Measurements from ENCODE around the gene MC5R. TPM values are rescaled to one million over a fixed set of nuclear protein-coding genes. Genes with fewer than 3 reads are reported as not detected.

Gene MC5R
- total RNA-seq = under 1 TPM in 1 of 4 donors, not detected in 3; 0.26 TPM

- 6% methylated on average over 28 of the region's 54 CpGs for WGBS
- Histone ChIP-seq H3K27me3 (peaks cover 54% of the 10 kb centered on the region), H3K27ac (no peak within 1 kb of the TSS), H3K4me1 (peaks cover 16% of the 10 kb centered on the region), H3K9me3 (no peaks in the 10 kb centered on the region), H3K36me3 (no peaks in the 10 kb centered on the region), H3K4me3 (peak within 1 kb of the TSS; percentile 49)
- TF ChIP-seq POLR2A (IDR thresholded peaks at IDR 0.05) = no peak
- peak; percentile 59 to 92 for TF ChIP-seq CTCF (IDR thresholded peaks at IDR 0.05)
- TF ChIP-seq EP300 (IDR thresholded peaks at IDR 0.05) = no peak
- DNase-seq (ENCODE audit: low spot score in 2 of 2) = peak in 1 of 2 donors; percentile 70
Observed at GRCh38 chr18:13823707-13824395, at the start of gene MC5R. TSS of gene MC5R (plus strand) at chr18:13824149. CDS start at chr18:13825766, 1,617 bp downstream.

GRCh38 chr18:13775058-13775457 is 48.9 kb upstream of the MC5R start:
- Histone ChIP-seq H3K9me3 (no peaks in the 10 kb centered on the region), H3K4me3 (no peak overlapping the region), H3K27ac (no peak overlapping the region), H3K27me3 (no peaks in the 10 kb centered on the region), H3K4me1 (no peaks in the 10 kb centered on the region), H3K36me3 (no peaks in the 10 kb centered on the region)
- TF ChIP-seq POLR2A (IDR thresholded peaks at IDR 0.05) = no peak
- DNase-seq (ENCODE audit: low spot score in 2 of 2) = no peak
- 49% methylated on average over 3 of the region's 3 CpGs for WGBS

- no peak for TF ChIP-seq POLR2A (IDR thresholded peaks at IDR 0.05)
- no peak for TF ChIP-seq CTCF (IDR thresholded peaks at IDR 0.05)
- TF ChIP-seq POLR2AphosphoS5 (IDR thresholded peaks at IDR 0.05) = no peak
- TF ChIP-seq EP300 (IDR thresholded peaks at IDR 0.05) = no peak
- Histone ChIP-seq H3K36me3 (no peaks in the 10 kb centered on the region), H3K27me3 (peaks cover 1% of the 10 kb centered on the region), H3K4me3 (no peak overlapping the region), H3K27ac (no peak overlapping the region), H3K4me1 (no peaks in the 10 kb centered on the region), H3K9me3 (peaks cover 5% of the 10 kb centered on the region)
- DNase-seq (ENCODE audit: low spot score in 2 of 2) = no peak
- 53% methylated on average over 7 of the region's 7 CpGs for WGBS
Observed at GRCh38 chr18:13791181-13791580, 32.8 kb upstream of the MC5R start.

GRCh38 chr18:13793819-13794218 is 30.1 kb upstream of the MC5R start:
- no peak overlapping the region for H3K27ac ChIP-seq
- TF ChIP-seq EP300 (IDR thresholded peaks at IDR 0.05) (no peak), POLR2A (IDR thresholded peaks at IDR 0.05) (no peak), POLR2AphosphoS5 (IDR thresholded peaks at IDR 0.05) (no peak), CTCF (IDR thresholded peaks at IDR 0.05) (no peak)
- peaks cover 13% of the 10 kb centered on the region for H3K27me3 ChIP-seq
- H3K9me3 ChIP-seq = no peaks in the 10 kb centered on the region
- no peaks in the 10 kb centered on the region for H3K36me3 ChIP-seq
- DNase-seq (ENCODE audit: low spot score in 2 of 2) = no peak
- H3K4me3 ChIP-seq = no peak overlapping the region
- H3K4me1 ChIP-seq = no peaks in the 10 kb centered on the region
- WGBS = 42% methylated on average over 7 of the region's 7 CpGs

GRCh38 chr18:13796515-13796914 is 27.4 kb upstream of the MC5R start:
- WGBS = 62% methylated on average over 14 of the region's 14 CpGs
- no peak for DNase-seq (ENCODE audit: low spot score in 2 of 2)
- Histone ChIP-seq H3K4me3 (no peak overlapping the region), H3K27me3 (peaks cover 19% of the 10 kb centered on the region), H3K27ac (no peak overlapping the region), H3K36me3 (no peaks in the 10 kb centered on the region), H3K9me3 (no peaks in the 10 kb centered on the region), H3K4me1 (peaks cover 10% of the 10 kb centered on the region)
- TF ChIP-seq POLR2AphosphoS5 (IDR thresholded peaks at IDR 0.05) (no peak), CTCF (IDR thresholded peaks at IDR 0.05) (no peak), POLR2A (IDR thresholded peaks at IDR 0.05) (no peak), EP300 (IDR thresholded peaks at IDR 0.05) (no peak)
